Measurements from ENCODE around the gene PSMC3.

PSMC3 gene

DNA sequence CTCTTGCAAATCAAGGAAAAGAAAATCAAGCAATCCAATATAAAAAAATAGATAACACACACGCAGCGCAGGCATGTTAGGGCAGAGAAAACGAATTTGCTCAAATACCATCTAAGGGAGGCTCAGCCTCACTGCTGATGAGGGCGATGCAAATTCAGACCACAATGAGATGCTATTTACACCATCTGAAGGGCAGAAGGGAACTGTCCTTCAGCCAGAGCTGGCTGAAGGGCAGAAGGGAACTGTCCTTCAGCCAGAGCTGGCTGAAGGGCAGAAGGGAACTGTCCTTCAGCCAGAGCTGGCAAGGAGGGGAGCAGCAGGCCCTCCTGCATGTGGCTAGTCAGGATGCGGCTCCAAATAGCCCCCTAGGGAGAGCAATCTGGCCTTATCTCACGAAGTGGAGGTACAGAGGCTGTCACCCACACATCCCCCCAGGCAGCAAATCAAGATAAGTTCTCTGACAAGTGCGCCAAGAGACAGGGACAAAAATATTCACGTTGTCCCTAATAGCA, 25.4 kb downstream of the PSMC3 start:
- no peak for DNase-seq (ENCODE audit: extremely low read depth, insufficient read length)
- Histone ChIP-seq H3K36me3 (ENCODE audit: control insufficient read depth, insufficient read depth, low read length) (no peaks in the 10 kb centered on the region), H3K27me3 (replicated peaks; ENCODE audit: control insufficient read depth, insufficient read depth, low read length) (no peaks in the 10 kb centered on the region), H3K4me3 (replicated peaks; ENCODE audit: low read depth, low read length) (peak overlapping the region; percentile 74)
- no peak for TF ChIP-seq CTCF (IDR thresholded peaks at IDR 0.05; ENCODE audit: insufficient read depth, low read length, poor library complexity, severe bottlenecking)

DNA sequence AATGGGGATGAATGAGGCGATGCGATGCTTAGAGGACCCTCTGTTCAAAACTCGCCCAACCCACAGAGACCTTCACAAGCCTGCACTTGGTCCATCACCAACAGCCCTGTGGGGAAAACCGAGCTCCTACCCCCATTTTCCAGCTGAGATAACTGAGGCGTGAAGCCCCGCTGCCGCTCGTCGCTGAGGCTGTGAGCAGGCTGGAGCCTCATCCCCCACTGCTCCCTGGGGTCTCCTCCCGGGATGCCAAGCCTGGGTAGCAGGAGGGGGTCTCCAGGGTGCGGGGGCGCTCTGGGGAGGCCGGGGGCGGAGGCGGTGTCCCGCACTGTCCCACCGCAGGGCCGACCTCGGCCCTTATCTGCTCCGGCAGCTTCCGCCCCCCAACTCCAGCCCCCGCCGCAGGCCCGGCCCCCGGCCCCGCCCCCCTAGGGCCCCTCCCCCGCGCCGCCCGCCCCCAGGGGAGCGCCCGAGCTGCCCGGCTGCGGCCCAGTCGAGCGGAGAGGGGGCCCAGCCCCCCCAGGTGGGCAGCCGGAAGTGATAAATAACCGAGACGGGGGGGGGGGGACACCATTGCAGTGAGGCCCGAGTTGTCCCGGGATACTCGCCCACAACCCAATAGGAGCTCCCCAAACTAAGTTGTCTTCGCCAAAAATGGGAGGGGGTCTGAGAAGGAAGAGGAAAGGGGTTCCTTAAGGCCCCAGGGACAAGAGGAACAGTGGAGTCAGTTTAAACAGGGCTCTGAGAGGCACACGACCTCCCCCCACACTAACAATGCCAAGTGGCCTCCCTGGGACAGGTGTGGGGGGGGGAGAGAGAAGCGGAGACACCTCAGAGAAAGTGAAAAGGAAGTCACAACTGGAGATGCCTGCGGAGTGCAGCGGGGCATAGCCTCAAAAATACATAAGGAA, 26.1 kb downstream of the PSMC3 start:
- no peak for TF ChIP-seq CTCF (IDR thresholded peaks at IDR 0.05; ENCODE audit: insufficient read depth, low read length, poor library complexity, severe bottlenecking)
- H3K27me3 ChIP-seq (replicated peaks; ENCODE audit: control insufficient read depth, insufficient read depth, low read length), result no peaks in the 10 kb centered on the region
- peak overlapping the region; percentile 74 for H3K4me3 ChIP-seq (replicated peaks; ENCODE audit: low read depth, low read length)
- peak; percentile 73 for DNase-seq (ENCODE audit: extremely low read depth, insufficient read length)
- H3K36me3 ChIP-seq (ENCODE audit: control insufficient read depth, insufficient read depth, low read length), result no peaks in the 10 kb centered on the region

DNA sequence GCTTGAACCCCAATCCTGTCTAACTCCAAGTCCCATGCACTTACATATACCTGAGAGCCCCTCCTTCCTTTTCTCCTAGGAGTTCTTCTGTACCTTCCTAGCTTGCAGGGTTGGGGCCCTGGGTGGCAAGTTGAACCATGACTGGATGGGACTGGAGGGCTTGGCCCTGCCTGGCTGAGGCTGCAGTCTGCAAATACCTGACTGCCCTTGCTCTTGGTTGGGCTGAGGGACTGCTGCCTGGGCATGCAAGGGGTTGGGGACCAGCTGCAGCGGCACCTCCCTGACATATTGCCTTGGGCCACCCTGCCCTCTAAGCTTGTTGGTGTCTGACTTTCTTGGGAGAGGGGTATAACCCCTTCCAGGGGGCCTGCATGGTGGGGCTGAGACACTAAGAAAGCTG, 27.7 kb downstream of the PSMC3 start:
- no peak overlapping the region for H3K4me3 ChIP-seq (replicated peaks; ENCODE audit: low read depth, low read length)
- no peak for TF ChIP-seq CTCF (IDR thresholded peaks at IDR 0.05; ENCODE audit: insufficient read depth, low read length, poor library complexity, severe bottlenecking)
- no peaks in the 10 kb centered on the region for H3K27me3 ChIP-seq (replicated peaks; ENCODE audit: control insufficient read depth, insufficient read depth, low read length)
- no peaks in the 10 kb centered on the region for H3K36me3 ChIP-seq (ENCODE audit: control insufficient read depth, insufficient read depth, low read length)
- no peak for DNase-seq (ENCODE audit: extremely low read depth, insufficient read length)

DNA sequence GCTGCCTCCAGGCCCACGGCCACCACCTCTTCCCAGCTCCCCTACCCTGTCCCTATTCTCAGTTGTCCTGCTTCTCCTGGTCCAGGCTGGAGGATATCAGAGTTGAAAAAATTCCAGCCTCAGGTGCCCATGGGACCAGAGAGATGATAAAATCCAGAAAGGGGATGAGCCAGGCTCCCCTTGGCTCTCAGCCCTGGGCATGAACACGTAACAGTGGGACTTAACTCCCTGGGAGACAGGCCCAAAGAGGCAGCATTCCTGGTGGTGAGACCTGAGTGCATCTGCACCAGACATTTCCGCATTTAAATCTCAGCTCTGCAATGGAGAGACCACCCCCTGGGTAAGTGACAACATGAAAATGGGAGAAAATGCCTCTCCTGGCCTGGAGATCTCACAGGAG, 28.2 kb downstream of the PSMC3 start:
- no peaks in the 10 kb centered on the region for H3K27me3 ChIP-seq (replicated peaks; ENCODE audit: control insufficient read depth, insufficient read depth, low read length)
- H3K4me3 ChIP-seq (replicated peaks; ENCODE audit: low read depth, low read length), result no peak overlapping the region
- DNase-seq (ENCODE audit: extremely low read depth, insufficient read length), result no peak
- TF ChIP-seq CTCF (IDR thresholded peaks at IDR 0.05; ENCODE audit: insufficient read depth, low read length, poor library complexity, severe bottlenecking), result no peak
- H3K36me3 ChIP-seq (ENCODE audit: control insufficient read depth, insufficient read depth, low read length), result no peaks in the 10 kb centered on the region

- no peak for TF ChIP-seq CTCF (IDR thresholded peaks at IDR 0.05; ENCODE audit: insufficient read depth, low read length, poor library complexity, severe bottlenecking)
- Histone ChIP-seq H3K36me3 (ENCODE audit: control insufficient read depth, insufficient read depth, low read length) (no peaks in the 10 kb centered on the region), H3K4me3 (replicated peaks; ENCODE audit: low read depth, low read length) (no peak overlapping the region), H3K27me3 (replicated peaks; ENCODE audit: control insufficient read depth, insufficient read depth, low read length) (no peaks in the 10 kb centered on the region)
- no peak for DNase-seq (ENCODE audit: extremely low read depth, insufficient read length)
These were observed 30.3 kb downstream of the PSMC3 start for GRCh38 chr11:47396049-47396320.

All from GM06990 (cell line).